ENCODE results near the gene CSK. TPM values are rescaled to one million over a fixed set of nuclear protein-coding genes. Genes with fewer than 3 reads are reported as not detected.
"Not testable (repeated sequence)": the region's sequence is repeated elsewhere in the genome, so short reads cannot be mapped to it uniquely, and the experiment has no call there.

The CSK gene
- total and polyA plus RNA-seq, 4 donors = 21.8 to 55.2 (median 32.3) TPM

DNA sequence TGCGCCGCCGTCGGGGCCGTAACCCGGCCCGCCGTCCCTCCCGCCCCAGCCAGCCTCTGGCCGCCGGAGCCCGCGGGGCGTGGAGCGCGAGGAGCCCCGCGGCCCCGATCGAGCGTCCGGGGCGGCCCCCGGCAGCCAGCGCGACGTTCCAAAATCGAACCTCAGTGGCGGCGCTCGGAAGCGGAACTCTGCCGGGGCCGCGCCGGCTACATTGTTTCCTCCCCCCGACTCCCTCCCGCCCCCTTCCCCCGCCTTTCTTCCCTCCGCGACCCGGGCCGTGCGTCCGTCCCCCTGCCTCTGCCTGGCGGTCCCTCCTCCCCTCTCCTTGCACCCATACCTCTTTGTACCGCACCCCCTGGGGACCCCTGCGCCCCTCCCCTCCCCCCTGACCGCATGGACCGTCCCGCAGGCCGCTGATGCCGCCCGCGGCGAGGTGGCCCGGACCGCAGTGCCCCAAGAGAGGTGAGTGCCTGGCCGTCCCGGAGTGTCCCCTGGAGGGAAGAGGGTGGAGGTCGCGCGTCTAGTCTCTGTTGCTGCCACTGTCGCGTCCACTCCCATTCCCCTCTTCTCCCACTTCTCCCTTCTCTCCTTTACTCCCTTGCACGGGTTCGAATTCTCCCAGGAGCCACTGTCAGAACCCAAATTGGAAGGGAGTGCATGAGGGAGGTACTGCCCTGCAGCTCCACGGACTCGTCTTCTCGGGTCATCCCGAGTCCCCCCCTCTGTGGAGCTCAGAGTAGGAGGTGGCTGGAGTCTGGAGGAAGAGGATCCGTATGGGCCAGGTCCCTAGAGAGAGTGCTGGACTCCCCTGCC, 585 bp downstream of the CSK start:
- 1% methylated on average over 41 to 72 of the region's 72 CpGs for WGBS, 2 donors
- DNase-seq (peak; percentile 73 to 86), ATAC-seq (ENCODE audit: low FRiP score) (peak; percentile 20)
- Histone ChIP-seq H3K27me3 (ENCODE audit: control insufficient read depth in 1 of 2, insufficient read depth in 2 of 2, low read length in 1 of 2) (no peaks in the 10 kb centered on the region), H3K4me3 (ENCODE audit: low read length in 2 of 2) (peak overlapping the region; percentile 94 to 96), H3K27ac (ENCODE audit: low read depth in 1 of 2, low read length in 2 of 2) (peak overlapping the region in 1 of 2 donors; percentile 23), H3K36me3 (ENCODE audit: control insufficient read depth in 1 of 2, insufficient read depth in 2 of 2, low read length in 1 of 2) (no peaks in the 10 kb centered on the region), H3K4me1 (ENCODE audit: control insufficient read depth in 1 of 2, insufficient read depth in 2 of 2, low read length in 2 of 2) (no peaks in the 10 kb centered on the region), H3K9me3 (ENCODE audit: control insufficient read depth, low read length) (no peaks in the 10 kb centered on the region)
- intact Hi-C loops (cut with DNase I) = loop anchor here in 1 of 2 donors (2.0 kb wide), 1 partner anchor 18 kb away; no protein-coding TSS in a partner anchor

DNA sequence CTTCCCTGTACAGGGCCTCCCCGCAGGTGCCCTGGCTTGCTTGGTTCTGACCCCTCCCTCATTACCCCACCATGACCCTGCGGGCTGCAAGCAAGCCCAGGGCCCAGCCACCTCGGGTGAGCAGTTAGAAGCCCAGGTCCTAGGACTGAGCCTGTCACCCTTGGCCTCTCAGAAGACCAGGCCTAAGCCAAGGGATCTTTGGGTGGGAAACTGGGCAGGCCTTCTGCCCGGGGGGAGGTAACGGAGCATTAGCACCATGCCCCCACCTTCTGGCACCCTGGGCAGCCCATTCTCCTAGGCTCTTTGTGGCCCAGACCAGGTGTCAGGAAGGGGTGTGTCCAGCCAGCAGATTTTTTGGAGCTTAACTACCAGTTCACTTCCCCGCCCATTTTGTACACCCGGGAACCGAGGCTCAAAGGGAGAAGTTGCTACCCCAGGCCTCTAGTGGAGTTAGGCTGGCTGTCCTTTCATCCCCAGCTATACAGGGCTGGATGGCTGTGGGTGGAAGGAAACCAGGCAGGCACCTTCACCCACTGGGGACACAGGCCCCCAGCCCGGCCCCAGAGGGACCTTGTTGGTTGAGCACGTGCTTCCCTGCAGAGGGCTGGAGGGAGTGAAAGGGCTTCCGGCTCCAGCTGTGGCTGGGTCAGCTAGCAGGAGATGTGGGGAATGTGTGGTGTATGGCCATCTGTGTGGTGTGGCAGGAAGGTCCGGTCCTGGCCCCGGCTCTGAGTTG, 1.4 kb downstream of the CSK start:
- peak overlapping the region in 1 of 2 donors; percentile 94 for H3K4me3 ChIP-seq (ENCODE audit: low read length in 2 of 2)
- DNase-seq = no peak
- ATAC-seq (ENCODE audit: low FRiP score) = no peak
- no peaks in the 10 kb centered on the region for H3K27me3 ChIP-seq (ENCODE audit: control insufficient read depth in 1 of 2, insufficient read depth in 2 of 2, low read length in 1 of 2)
- H3K9me3 ChIP-seq (ENCODE audit: control insufficient read depth, low read length) = no peaks in the 10 kb centered on the region
- 7 to 12% methylated on average over 13 of the region's 13 CpGs for WGBS, 2 donors
- intact Hi-C loops (cut with DNase I) = loop anchor here in 1 of 2 donors (2.0 kb wide), 1 partner anchor 18 kb away; no protein-coding TSS in a partner anchor
- H3K36me3 ChIP-seq (ENCODE audit: control insufficient read depth in 1 of 2, insufficient read depth in 2 of 2, low read length in 1 of 2) = no peaks in the 10 kb centered on the region
- H3K27ac ChIP-seq (ENCODE audit: low read depth in 1 of 2, low read length in 2 of 2) = no peak overlapping the region
- H3K4me1 ChIP-seq (ENCODE audit: control insufficient read depth in 1 of 2, insufficient read depth in 2 of 2, low read length in 2 of 2) = no peaks in the 10 kb centered on the region

DNA sequence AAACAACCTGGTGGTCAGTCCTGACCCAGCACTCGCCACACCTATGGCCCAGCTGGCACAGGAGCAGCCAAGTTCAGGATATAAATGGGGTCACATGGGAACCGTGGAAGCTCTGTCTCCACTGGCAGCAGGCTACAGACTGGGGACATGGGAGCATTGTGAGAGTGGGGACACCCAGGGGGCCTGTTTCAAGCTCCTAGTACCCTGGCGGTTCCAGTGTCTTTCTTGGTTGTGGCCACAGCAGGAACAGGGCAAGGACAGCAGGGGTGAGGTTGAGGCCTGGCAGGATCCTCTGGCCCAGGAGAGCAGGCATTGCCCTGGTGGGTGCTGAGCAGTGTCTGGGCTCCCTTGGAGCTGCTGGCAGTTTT, 1.9 kb downstream of the CSK start:
- no peak overlapping the region for H3K4me3 ChIP-seq (ENCODE audit: low read length in 2 of 2)
- DNase-seq (no peak), ATAC-seq (ENCODE audit: low FRiP score) (no peak)
- no peaks in the 10 kb centered on the region for H3K4me1 ChIP-seq (ENCODE audit: control insufficient read depth in 1 of 2, insufficient read depth in 2 of 2, low read length in 2 of 2)
- H3K36me3 ChIP-seq (ENCODE audit: control insufficient read depth in 1 of 2, insufficient read depth in 2 of 2, low read length in 1 of 2) = no peaks in the 10 kb centered on the region
- H3K27ac ChIP-seq (ENCODE audit: low read depth in 1 of 2, low read length in 2 of 2) = no peak overlapping the region
- no peaks in the 10 kb centered on the region for H3K9me3 ChIP-seq (ENCODE audit: control insufficient read depth, low read length)
- intact Hi-C loops (cut with DNase I) = loop anchor here in 1 of 2 donors (2.0 kb wide), 1 partner anchor 17 kb away; no protein-coding TSS in a partner anchor
- no peaks in the 10 kb centered on the region for H3K27me3 ChIP-seq (ENCODE audit: control insufficient read depth in 1 of 2, insufficient read depth in 2 of 2, low read length in 1 of 2)
- 37 to 38% methylated on average over 3 of the region's 3 CpGs for WGBS, 2 donors

DNA sequence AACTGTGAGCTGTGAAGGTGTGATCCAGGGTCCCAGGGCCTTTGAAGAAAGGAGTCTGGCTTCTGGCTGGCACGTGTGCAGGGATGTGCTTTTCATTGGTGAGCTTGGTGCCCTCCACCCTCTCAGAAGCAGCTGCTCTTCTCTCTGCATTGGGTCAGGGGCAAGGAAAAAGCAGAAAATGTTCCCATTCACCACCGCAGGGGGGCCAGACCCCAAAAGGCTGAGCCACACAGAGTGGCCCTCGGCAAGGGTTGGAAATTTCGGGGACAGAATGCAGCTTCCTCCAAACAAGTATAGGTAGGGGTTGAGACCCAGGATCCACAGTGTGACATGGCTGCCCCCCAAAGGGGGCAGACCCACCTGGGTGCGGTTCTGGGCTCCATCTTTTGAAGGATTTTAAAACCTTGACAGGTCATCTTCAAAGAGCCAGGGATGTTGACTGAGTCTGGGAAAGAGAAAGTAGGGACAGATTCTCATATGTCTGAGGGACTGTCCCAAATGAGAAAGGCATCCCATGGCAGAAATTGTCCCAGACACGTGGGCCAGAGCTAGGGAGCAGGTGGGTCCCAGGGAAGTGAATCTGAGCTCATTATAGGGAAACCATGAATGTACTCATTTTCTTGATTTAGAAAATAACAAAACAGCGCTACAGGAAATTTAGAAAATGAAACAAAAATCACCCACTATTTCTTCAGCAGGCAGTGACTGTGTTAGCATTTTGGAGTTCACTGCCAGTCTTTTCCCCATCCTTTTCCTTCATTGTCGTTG, 2.7 kb downstream of the CSK start:
- intact Hi-C loops (cut with DNase I) = loop anchor here in 1 of 2 donors (5.0 kb wide), 1 partner anchor 58 kb away; the partner anchor contains the start of gene ULK3
- Histone ChIP-seq H3K36me3 (ENCODE audit: control insufficient read depth in 1 of 2, insufficient read depth in 2 of 2, low read length in 1 of 2) (no peaks in the 10 kb centered on the region), H3K9me3 (ENCODE audit: control insufficient read depth, low read length) (no peaks in the 10 kb centered on the region), H3K4me3 (ENCODE audit: low read length in 2 of 2) (no peak overlapping the region), H3K27me3 (ENCODE audit: control insufficient read depth in 1 of 2, insufficient read depth in 2 of 2, low read length in 1 of 2) (no peaks in the 10 kb centered on the region), H3K27ac (ENCODE audit: low read depth in 1 of 2, low read length in 2 of 2) (no peak overlapping the region), H3K4me1 (ENCODE audit: control insufficient read depth in 1 of 2, insufficient read depth in 2 of 2, low read length in 2 of 2) (no peaks in the 10 kb centered on the region)
- 76 to 83% methylated on average over 8 of the region's 8 CpGs for WGBS, 2 donors
- no peak for DNase-seq
- no peak for ATAC-seq (ENCODE audit: low FRiP score)

DNA sequence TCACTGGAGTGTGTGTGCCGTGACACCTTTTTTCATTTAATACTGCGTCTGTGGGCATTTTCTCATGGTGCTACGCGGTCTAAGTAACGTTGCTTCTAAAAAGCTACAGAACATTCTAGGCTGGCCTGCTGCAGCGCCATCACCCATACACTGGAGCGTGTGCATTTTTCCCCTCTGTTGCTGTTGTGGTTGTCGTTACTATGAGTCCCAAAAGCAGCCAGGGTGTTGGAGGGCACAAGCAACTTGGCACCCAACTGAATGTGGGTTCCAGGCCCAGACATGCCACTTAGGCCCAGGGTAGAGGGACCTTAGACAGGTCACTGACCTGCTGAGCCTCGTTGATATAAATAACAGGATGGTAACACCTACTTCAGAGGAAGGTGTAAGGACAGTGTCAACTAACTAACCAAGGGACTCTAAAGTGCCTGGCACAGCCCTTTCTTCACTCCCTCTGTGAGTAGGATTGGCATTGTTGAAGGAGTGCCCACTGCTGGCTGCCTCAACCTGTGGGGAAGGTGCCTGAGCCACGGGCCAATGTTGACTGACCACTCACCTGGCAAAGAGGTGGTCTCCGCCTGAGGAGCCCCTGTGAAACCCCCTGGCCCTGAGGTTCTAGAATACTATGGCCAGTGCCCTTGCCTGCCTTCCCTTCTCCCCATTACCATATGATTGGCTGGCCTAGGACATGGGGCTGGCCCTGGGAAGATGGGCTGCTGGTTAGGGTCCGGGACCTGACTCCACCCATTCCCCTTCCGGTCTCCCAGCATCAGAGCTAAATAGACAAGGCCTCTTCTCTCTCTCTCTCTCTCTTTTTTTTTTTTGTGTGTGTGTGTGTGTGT, 3.5 kb downstream of the CSK start:
- DNase-seq (no peak), ATAC-seq (ENCODE audit: low FRiP score) (no peak)
- 79 to 81% methylated on average over 13 of the region's 13 CpGs for WGBS, 2 donors
- Histone ChIP-seq H3K36me3 (ENCODE audit: control insufficient read depth in 1 of 2, insufficient read depth in 2 of 2, low read length in 1 of 2) (no peaks in the 10 kb centered on the region), H3K27ac (ENCODE audit: low read depth in 1 of 2, low read length in 2 of 2) (no peak overlapping the region), H3K27me3 (ENCODE audit: control insufficient read depth in 1 of 2, insufficient read depth in 2 of 2, low read length in 1 of 2) (no peaks in the 10 kb centered on the region), H3K9me3 (ENCODE audit: control insufficient read depth, low read length) (no peaks in the 10 kb centered on the region), H3K4me1 (ENCODE audit: control insufficient read depth in 1 of 2, insufficient read depth in 2 of 2, low read length in 2 of 2) (peaks cover 0 to 5% of the 10 kb centered on the region in 2 donors), H3K4me3 (ENCODE audit: low read length in 2 of 2) (no peak overlapping the region)
- intact Hi-C loops (cut with DNase I) = loop anchor here in 1 of 2 donors (5.0 kb wide), 1 partner anchor 57 kb away; the partner anchor contains the start of gene ULK3

DNA sequence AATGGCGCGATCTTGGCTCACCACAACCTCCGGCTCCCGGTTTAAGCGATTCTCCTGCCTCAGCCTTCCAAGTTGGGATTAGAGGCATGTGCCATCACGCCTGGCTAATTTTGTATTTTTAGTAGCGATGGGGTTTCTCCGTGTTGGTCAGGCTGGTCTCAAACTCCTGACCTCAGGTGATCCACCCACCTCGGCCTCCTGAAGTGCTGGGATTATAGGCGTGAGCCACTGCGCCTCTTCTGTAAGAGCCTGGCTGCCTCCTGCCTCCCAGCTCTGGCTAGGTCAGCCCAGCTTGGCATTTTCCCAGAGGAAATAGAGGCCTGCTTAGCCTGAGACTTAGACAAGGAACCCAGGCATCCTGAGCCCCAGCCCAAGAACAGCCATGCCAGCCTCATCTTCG, 4.2 kb downstream of the CSK start:
- intact Hi-C loops (cut with DNase I) = loop anchor here in 1 of 2 donors (5.0 kb wide), 1 partner anchor 56 kb away; the partner anchor contains the start of gene ULK3
- ATAC-seq (ENCODE audit: low FRiP score); H3K9me3 ChIP-seq (ENCODE audit: control insufficient read depth, low read length); H3K4me3 ChIP-seq (ENCODE audit: low read length in 2 of 2); H3K27me3 ChIP-seq (ENCODE audit: control insufficient read depth in 1 of 2, insufficient read depth in 2 of 2, low read length in 1 of 2); H3K4me1 ChIP-seq (ENCODE audit: control insufficient read depth in 1 of 2, insufficient read depth in 2 of 2, low read length in 2 of 2); H3K36me3 ChIP-seq (ENCODE audit: control insufficient read depth in 1 of 2, insufficient read depth in 2 of 2, low read length in 1 of 2); DNase-seq: not testable (repeated sequence)
- H3K27ac ChIP-seq (ENCODE audit: low read depth in 1 of 2, low read length in 2 of 2) = peak overlapping the region in 1 of 2 donors; percentile 29
- WGBS, 2 donors = 33 to 43% methylated on average over 12 of the region's 12 CpGs

DNA sequence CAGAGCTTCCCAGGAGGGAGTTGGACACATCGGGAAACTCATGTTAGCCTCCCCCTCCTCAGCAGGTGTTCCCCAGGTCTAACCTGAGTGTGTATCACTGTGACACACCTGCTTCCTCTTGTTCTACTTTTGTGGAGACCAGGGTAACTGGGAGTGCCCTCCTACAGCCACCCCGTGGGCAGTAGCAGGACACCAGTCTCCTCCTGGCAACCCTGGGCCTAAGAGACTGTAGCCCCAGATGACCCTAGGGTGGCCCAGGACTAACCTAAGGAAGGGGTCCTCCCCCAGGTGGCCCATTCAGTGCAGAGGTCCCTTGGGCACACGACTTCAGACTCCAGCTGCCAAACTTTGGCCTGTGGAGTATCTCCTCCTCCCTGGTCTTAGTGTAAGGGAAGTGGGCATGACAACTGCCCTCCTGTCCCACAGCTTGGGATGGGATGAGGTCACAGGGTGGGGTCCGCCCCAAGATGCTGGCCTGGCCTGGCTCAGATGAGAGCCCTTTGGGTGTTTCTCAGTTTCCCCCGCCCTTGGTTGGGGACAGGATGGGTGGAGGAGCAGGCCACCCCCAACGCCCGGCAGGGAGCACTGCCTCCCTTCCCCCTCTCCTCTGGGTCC, 4.8 kb downstream of the CSK start:
- no peaks in the 10 kb centered on the region for H3K9me3 ChIP-seq (ENCODE audit: control insufficient read depth, low read length)
- H3K27ac ChIP-seq (ENCODE audit: low read depth in 1 of 2, low read length in 2 of 2) = peak overlapping the region in 1 of 2 donors; percentile 29
- intact Hi-C loops (cut with DNase I) = loop anchor here in 1 of 2 donors (5.0 kb wide), 1 partner anchor 56 kb away; the partner anchor contains the start of gene ULK3
- no peaks in the 10 kb centered on the region for H3K36me3 ChIP-seq (ENCODE audit: control insufficient read depth in 1 of 2, insufficient read depth in 2 of 2, low read length in 1 of 2)
- no peak overlapping the region for H3K4me3 ChIP-seq (ENCODE audit: low read length in 2 of 2)
- whole genome bisulfite sequencing, 2 donors = 38 to 41% methylated on average over 7 of the region's 7 CpGs
- no peaks in the 10 kb centered on the region for H3K27me3 ChIP-seq (ENCODE audit: control insufficient read depth in 1 of 2, insufficient read depth in 2 of 2, low read length in 1 of 2)
- no peak for ATAC-seq (ENCODE audit: low FRiP score)
- H3K4me1 ChIP-seq (ENCODE audit: control insufficient read depth in 1 of 2, insufficient read depth in 2 of 2, low read length in 2 of 2) = peaks cover 0 to 5% of the 10 kb centered on the region in 2 donors
- peak in 1 of 2 donors; percentile 78 for DNase-seq

Data from aorta (tissue), 5 donors.